ENCODE results near the gene ALDH4A1. TPM values are rescaled to one million over a fixed set of nuclear protein-coding genes. Genes with fewer than 3 reads are reported as not detected.

Gene ALDH4A1
- total RNA-seq, 2 experiments from 2014 or later = 6.1 to 7.6 TPM

- no peak overlapping the region for H3K4me2 ChIP-seq (ENCODE audit: low read length)
- CTCF ChIA-PET (ENCODE audit: unreplicated experiment) = no interaction called here
- POLR2A ChIA-PET = no interaction called here
- no peak overlapping the region for H2AFZ ChIP-seq (ENCODE audit: low read length)
- no peaks in the 10 kb centered on the region for H4K20me1 ChIP-seq (ENCODE audit: insufficient read depth, low read length)
- H3K27ac ChIP-seq (ENCODE audit: low read depth, low read length, poor library complexity, severe bottlenecking) = no peak overlapping the region
- H3K9me2 ChIP-seq (ENCODE audit: insufficient read depth, low read length) = no peaks in the 10 kb centered on the region
- H3K36me3 ChIP-seq (ENCODE audit: insufficient read depth, low read length) = no peaks in the 10 kb centered on the region
- no peak for DNase-seq (ENCODE audit: low spot score)
- intact Hi-C loops (cut with micrococcal nuclease; ENCODE audit: unreplicated experiment) = no loop called here
- H3K79me2 ChIP-seq (ENCODE audit: insufficient read depth, low read depth, low read length) = no peaks in the 10 kb centered on the region
- TF ChIP-seq EZH2phosphoT487 (IDR thresholded peaks at IDR 0.05; ENCODE audit: borderline replicate concordance, low read depth, low read length) (no peak), CTCF (conservative IDR thresholded peaks at IDR 0.05; ENCODE audit: low read length) (no peak)
- peaks cover 8% of the 10 kb centered on the region for H3K4me1 ChIP-seq (ENCODE audit: insufficient read depth, low read length, poor library complexity, severe bottlenecking)
- no TSS peak for BruUV-seq (replicated peaks)
- no peaks in the 10 kb centered on the region for H3K9me3 ChIP-seq (ENCODE audit: low read length)
- H3K4me3 ChIP-seq (ENCODE audit: low read depth, low read length, poor library complexity, severe bottlenecking) = no peak overlapping the region
Observed at GRCh38 chr1:18948913-18949685, 46.7 kb upstream of the ALDH4A1 start.

GRCh38 chr1:18948048-18948912 is 45.9 kb upstream of the ALDH4A1 start:
- Histone ChIP-seq H2AFZ (ENCODE audit: low read length) (no peak overlapping the region), H3K9me3 (ENCODE audit: low read length) (no peaks in the 10 kb centered on the region), H3K4me2 (ENCODE audit: low read length) (no peak overlapping the region), H3K4me3 (ENCODE audit: low read depth, low read length, poor library complexity, severe bottlenecking) (no peak overlapping the region), H4K20me1 (ENCODE audit: insufficient read depth, low read length) (no peaks in the 10 kb centered on the region), H3K9me2 (ENCODE audit: insufficient read depth, low read length) (no peaks in the 10 kb centered on the region), H3K4me1 (ENCODE audit: insufficient read depth, low read length, poor library complexity, severe bottlenecking) (peaks cover 8% of the 10 kb centered on the region), H3K79me2 (ENCODE audit: insufficient read depth, low read depth, low read length) (no peaks in the 10 kb centered on the region), H3K36me3 (ENCODE audit: insufficient read depth, low read length) (no peaks in the 10 kb centered on the region), H3K27ac (ENCODE audit: low read depth, low read length, poor library complexity, severe bottlenecking) (no peak overlapping the region)
- BruUV-seq (replicated peaks) = no TSS peak
- ChIA-PET CTCF (ENCODE audit: unreplicated experiment) (no interaction called here), POLR2A (no interaction called here)
- DNase-seq (ENCODE audit: low spot score) = no peak
- intact Hi-C loops (cut with micrococcal nuclease; ENCODE audit: unreplicated experiment) = no loop called here
- TF ChIP-seq EZH2phosphoT487 (IDR thresholded peaks at IDR 0.05; ENCODE audit: borderline replicate concordance, low read depth, low read length) = no peak
- TF ChIP-seq CTCF (conservative IDR thresholded peaks at IDR 0.05; ENCODE audit: low read length) = no peak

GRCh38 chr1:18947570-18947969 is 45.2 kb upstream of the ALDH4A1 start:
- TF ChIP-seq EZH2phosphoT487 (IDR thresholded peaks at IDR 0.05; ENCODE audit: borderline replicate concordance, low read depth, low read length) = no peak
- TF ChIP-seq CTCF (conservative IDR thresholded peaks at IDR 0.05; ENCODE audit: low read length) = no peak
- CTCF ChIA-PET (ENCODE audit: unreplicated experiment) = no interaction called here
- H3K4me3 ChIP-seq (ENCODE audit: low read depth, low read length, poor library complexity, severe bottlenecking) = no peak overlapping the region
- no peaks in the 10 kb centered on the region for H3K36me3 ChIP-seq (ENCODE audit: insufficient read depth, low read length)
- no peak overlapping the region for H3K4me2 ChIP-seq (ENCODE audit: low read length)
- H3K9me3 ChIP-seq (ENCODE audit: low read length) = no peaks in the 10 kb centered on the region
- POLR2A ChIA-PET = no interaction called here
- intact Hi-C loops (cut with micrococcal nuclease; ENCODE audit: unreplicated experiment) = no loop called here
- DNase-seq (ENCODE audit: low spot score) = no peak
- H2AFZ ChIP-seq (ENCODE audit: low read length) = no peak overlapping the region
- no peaks in the 10 kb centered on the region for H4K20me1 ChIP-seq (ENCODE audit: insufficient read depth, low read length)
- no peaks in the 10 kb centered on the region for H3K79me2 ChIP-seq (ENCODE audit: insufficient read depth, low read depth, low read length)
- BruUV-seq (replicated peaks) = no TSS peak
- peaks cover 8% of the 10 kb centered on the region for H3K4me1 ChIP-seq (ENCODE audit: insufficient read depth, low read length, poor library complexity, severe bottlenecking)
- H3K27ac ChIP-seq (ENCODE audit: low read depth, low read length, poor library complexity, severe bottlenecking) = no peak overlapping the region
- H3K9me2 ChIP-seq (ENCODE audit: insufficient read depth, low read length) = no peaks in the 10 kb centered on the region
